Upper lobe of left lung (tissue), 4 donors: ENCODE measurements around the gene PRKN.

Source experiments
- EP300 ChIP-seq, 4 donors: sonication (generic); formaldehyde crosslinking; IDR thresholded peaks; one replicate each; pipeline ENCODE4 v1.5.1; 2017; ENCODE audit warnings: antibody characterized with exemption in 4 of 4, control low read depth in 2 of 4
- POLR2A ChIP-seq, 4 donors: fragments of 450-650 bp; IDR thresholded peaks; one replicate each; pipeline ENCODE4 v1.5.1; 2016 to 2017; ENCODE audit warnings: antibody characterized with exemption in 4 of 4, mild to moderate bottlenecking in 2 of 4
- TF ChIP-seq, protein P1 (sequence below), 6 experiments: fragments of 450-650 bp in 4 of 6; fragments of 200-600 bp in 2 of 6; sonication (generic) in 2 of 6; IDR thresholded peaks; one replicate each; pipeline ENCODE4 v1.5.1; 2016 to 2019; ENCODE audit warnings: antibody characterized with exemption in 6 of 6

DNA sequence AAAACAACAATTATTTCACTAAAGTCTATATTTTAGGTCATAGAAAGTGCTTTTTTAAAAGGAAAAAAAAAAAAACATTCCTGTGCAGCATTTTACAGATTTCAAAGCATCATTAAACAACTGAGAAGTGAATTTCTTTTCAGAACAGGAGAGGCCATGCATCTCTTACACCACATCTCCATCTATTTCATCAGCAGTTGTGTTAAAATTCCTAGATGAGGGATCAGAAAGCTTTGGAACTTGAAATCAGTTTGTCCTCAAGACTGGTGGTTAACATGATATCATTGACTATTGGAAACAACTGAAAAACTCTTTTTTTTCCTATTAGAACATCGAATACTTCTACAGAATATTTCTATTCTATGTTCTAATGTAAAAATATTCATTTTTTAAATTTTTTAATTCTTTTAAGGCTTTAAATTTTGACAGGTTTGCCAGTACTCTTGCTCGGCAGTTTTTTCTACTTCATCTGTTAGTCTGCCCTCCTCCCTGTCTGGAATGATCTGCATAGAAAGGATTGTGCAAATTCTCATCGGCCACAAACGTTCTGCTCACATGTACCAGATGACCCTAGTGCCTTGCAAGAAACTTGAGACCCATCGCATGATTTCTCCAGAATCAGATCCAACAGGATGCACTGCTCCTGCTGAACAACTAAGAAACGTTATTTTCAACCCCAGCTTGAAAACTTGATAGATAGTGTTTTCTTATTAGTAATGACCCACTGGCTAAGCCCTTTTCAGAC lies 1042.7 kb downstream of the PRKN start:
- TF ChIP-seq EP300 (IDR thresholded peaks at IDR 0.05), result no peak
- TF ChIP-seq, protein P1, sequence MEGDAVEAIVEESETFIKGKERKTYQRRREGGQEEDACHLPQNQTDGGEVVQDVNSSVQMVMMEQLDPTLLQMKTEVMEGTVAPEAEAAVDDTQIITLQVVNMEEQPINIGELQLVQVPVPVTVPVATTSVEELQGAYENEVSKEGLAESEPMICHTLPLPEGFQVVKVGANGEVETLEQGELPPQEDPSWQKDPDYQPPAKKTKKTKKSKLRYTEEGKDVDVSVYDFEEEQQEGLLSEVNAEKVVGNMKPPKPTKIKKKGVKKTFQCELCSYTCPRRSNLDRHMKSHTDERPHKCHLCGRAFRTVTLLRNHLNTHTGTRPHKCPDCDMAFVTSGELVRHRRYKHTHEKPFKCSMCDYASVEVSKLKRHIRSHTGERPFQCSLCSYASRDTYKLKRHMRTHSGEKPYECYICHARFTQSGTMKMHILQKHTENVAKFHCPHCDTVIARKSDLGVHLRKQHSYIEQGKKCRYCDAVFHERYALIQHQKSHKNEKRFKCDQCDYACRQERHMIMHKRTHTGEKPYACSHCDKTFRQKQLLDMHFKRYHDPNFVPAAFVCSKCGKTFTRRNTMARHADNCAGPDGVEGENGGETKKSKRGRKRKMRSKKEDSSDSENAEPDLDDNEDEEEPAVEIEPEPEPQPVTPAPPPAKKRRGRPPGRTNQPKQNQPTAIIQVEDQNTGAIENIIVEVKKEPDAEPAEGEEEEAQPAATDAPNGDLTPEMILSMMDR (IDR thresholded peaks at IDR 0.05), result no peak
- TF ChIP-seq POLR2A (IDR thresholded peaks at IDR 0.05), result no peak
